ENCODE measurements around the gene SLIT3.

DNA sequence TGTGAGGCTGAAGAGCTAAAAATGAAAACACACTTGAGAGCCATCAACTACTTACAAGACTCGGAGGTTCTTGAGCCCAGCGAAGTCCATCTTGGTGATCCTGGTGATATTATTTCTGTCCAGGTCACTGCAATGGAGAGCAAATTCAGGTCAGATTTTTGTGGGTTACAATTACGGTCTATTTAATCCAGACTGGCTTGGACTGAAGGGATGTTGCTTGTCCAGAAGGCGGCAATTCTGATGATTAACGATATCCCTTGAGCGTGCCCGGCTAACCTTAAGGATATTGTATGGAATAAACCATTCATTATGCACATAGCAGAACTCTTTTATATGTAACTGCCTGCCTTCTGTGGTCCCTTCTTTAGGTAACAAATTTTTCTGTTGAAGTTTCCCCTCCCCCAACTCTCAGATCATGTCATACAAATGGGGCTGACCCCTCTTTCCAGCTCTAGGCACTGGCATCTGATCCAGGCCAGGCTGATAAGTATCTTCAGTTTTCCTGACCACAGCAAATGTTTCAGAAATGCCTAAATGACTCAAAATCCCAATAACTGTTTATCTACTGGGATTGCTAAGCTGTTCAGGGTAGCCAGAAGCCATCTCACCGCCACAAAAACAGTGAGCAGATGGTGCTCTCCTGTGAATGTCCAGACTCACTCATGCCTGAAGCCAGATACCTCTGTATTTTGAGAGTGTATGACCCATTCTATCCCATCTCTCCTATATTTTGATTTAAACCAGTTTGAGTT, 49.4 kb downstream of the SLIT3 start:
- TF ChIP-seq, protein P1, sequence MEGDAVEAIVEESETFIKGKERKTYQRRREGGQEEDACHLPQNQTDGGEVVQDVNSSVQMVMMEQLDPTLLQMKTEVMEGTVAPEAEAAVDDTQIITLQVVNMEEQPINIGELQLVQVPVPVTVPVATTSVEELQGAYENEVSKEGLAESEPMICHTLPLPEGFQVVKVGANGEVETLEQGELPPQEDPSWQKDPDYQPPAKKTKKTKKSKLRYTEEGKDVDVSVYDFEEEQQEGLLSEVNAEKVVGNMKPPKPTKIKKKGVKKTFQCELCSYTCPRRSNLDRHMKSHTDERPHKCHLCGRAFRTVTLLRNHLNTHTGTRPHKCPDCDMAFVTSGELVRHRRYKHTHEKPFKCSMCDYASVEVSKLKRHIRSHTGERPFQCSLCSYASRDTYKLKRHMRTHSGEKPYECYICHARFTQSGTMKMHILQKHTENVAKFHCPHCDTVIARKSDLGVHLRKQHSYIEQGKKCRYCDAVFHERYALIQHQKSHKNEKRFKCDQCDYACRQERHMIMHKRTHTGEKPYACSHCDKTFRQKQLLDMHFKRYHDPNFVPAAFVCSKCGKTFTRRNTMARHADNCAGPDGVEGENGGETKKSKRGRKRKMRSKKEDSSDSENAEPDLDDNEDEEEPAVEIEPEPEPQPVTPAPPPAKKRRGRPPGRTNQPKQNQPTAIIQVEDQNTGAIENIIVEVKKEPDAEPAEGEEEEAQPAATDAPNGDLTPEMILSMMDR (IDR thresholded peaks at IDR 0.05), result no peak
- TF ChIP-seq EZH2 (IDR thresholded peaks at IDR 0.05) (no peak), EZH2phosphoT487 (IDR thresholded peaks at IDR 0.05) (no peak)
